ENCODE measurements around the gene RHEBL1. TPM values are rescaled to one million over a fixed set of nuclear protein-coding genes. Genes with fewer than 3 reads are reported as not detected.

The RHEBL1 gene
- total RNA-seq (2014; rRNA removed; shearing (Covaris generic)): 0.34 and 2.5 TPM in 2 replicates

DNA sequence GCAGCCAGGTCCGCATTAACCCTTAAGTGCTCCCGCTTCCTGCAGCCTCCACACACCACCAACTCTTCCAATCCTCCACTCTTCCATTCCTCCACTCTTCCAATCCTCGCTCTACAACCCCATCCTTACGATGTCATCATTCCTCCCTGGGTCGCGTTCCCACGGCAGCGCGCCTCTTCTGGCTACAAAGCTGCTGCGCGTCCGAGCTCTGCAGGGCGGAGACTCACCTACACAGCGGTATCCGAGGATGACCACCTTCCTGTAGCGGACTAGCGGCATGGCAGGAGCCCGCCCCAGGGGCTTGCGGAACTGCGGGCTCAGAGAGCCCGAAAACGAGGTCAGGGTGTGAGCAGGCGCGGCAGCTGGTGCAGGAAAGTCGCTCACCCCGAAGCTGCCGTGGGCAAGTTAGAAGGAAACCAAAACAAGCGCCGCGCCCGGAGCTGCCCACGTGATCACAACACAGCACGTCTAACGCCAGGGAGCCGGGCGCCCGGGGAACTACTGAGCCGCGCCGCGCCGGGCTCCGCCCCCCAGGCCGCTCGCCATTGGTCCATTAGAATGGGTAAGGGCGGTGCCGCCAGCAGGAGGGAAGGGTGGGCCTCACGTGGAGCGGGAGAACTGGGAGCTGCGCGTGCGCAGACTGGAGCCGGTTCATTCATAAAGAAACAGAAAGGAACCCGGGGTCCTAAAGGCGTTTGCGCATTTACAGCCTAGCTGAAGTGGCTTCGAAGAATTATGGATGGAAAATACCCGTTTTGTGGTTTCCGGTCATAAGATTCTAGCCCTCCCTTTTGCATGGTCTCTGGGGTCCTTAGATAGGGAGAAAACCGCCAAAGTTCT is at the start of gene RHEBL1:
RHEBL1 (minus strand) TSS at position 473 of the 840 bp plus-strand sequence; CDS start at position 279, 194 bp downstream.
- Histone ChIP-seq H3K36me3 (no peaks in the 10 kb centered on the region), H3K27ac (peak within 1 kb of the TSS; percentile 40), H3K27me3 (replicated peaks) (no peaks in the 10 kb centered on the region), H3K9me3 (replicated peaks) (no peaks in the 10 kb centered on the region), H3K4me3 (peak within 1 kb of the TSS; percentile 55), H3K4me1 (replicated peaks) (peaks cover 10% of the 10 kb centered on the region)
- peak; percentile 96 to 99 for DNase-seq (ENCODE audit: low read depth in 1 of 2, low spot score in 2 of 2)

GRCh38 chr12:49111206-49111605 is 41.4 kb upstream of the RHEBL1 start:
- Histone ChIP-seq H3K9me3 (replicated peaks) (no peaks in the 10 kb centered on the region), H3K4me1 (replicated peaks) (peaks cover 14% of the 10 kb centered on the region), H3K27me3 (replicated peaks) (no peaks in the 10 kb centered on the region), H3K27ac (peak overlapping the region; percentile 23; the same call in 1 of the 2 replicates), H3K36me3 (no peaks in the 10 kb centered on the region; the same call in 1 of the 2 replicates), H3K4me3 (peak overlapping the region; percentile 59)
- DNase-seq (ENCODE audit: low read depth in 1 of 2, low spot score in 2 of 2): no peak

DNA sequence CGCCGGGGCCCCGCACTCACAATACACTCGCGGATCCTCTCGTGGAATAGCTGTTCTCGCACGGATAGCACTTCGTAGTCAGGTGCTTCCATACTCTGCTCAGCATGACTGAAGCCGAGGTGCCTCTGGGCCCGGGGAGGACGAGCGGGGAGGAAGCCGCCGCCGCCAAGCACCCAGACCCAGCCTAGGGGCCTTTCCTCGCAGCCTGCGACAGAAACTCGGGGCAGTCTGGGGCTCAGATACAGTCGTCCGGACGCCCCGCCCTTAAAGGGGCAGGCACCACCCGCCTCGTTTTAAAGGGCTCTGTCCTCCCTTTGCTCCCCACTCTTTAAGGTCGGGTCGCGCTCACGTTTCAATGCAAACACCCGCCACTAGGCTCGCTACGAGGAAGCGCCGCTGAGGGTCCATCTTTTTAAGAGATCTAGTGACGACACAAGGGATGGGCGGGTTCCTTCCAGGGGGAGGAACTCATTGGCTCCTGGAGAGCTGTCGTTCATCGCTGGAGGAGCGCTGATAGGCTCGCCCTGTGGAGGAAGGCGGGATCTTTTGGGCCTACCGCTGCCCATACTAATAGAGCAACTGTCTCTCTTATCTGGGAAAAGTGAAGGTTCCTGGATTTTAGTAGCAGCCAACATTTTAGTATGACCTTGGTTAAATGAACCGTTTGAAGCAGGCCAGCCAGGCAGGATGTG is 40.8 kb upstream of the RHEBL1 start, which contains the start of gene LMBR1L:
LMBR1L (minus strand) TSS at position 384 of the 692 bp plus-strand sequence; CDS start at position 92, 292 bp downstream.
- Histone ChIP-seq H3K4me3 (peak within 1 kb of the TSS; percentile 59), H3K9me3 (replicated peaks) (no peaks in the 10 kb centered on the region), H3K36me3 (peaks cover under 1% of the 10 kb centered on the region), H3K27me3 (replicated peaks) (no peaks in the 10 kb centered on the region), H3K4me1 (replicated peaks) (peaks cover 17% of the 10 kb centered on the region), H3K27ac (peak within 1 kb of the TSS; percentile 23; the same call in 1 of the 2 replicates)
- DNase-seq (ENCODE audit: low read depth in 1 of 2, low spot score in 2 of 2): peak; percentile 97 to 98

DNA sequence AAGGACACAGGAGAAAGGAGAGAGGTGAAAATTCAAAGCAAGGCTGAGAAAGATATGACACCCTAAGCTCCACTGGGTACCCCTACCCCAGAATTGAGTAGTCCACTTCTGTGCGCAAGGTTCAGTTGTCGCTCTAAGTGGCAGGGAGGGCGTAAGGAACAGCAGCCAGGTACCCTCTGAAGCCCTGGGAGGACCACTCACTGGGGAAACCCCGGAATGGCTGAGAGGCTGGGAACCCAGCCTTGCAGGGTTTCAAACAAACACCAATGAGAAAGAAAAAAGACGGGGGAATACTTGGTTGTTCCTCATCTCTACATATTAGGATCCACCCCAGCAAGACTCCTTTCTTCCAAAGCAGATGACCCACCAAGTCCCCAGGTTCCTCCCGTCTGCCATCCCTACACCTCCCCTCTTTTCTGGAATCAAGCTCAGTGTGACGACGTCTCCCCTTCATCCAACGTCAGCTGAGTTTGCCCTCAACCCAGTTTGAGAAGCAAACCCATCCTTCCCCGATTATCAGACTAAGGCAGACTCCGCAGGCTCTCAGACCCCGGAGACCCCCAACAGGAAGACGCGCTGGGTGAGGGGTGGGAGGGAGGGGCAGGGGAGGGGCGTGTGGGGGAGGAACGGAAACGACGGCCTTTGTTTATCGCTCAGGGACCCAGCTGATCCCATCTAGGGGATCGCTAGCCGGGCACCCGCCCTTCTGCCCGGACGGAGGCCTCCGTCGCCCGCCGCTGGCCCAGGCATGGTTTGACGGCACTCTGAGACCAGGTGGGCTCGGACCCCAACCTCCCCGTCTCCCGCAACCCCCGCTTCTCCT is 40.1 kb upstream of the RHEBL1 start:
- no peak overlapping the region for H3K27ac ChIP-seq
- H3K4me3 ChIP-seq: peak overlapping the region; percentile 59
- H3K27me3 ChIP-seq (replicated peaks): no peaks in the 10 kb centered on the region
- no peak for DNase-seq (ENCODE audit: low read depth in 1 of 2, low spot score in 2 of 2)
- H3K9me3 ChIP-seq (replicated peaks): no peaks in the 10 kb centered on the region
- peaks cover 18% of the 10 kb centered on the region for H3K4me1 ChIP-seq (replicated peaks)
- peaks cover 8% of the 10 kb centered on the region for H3K36me3 ChIP-seq

DNA sequence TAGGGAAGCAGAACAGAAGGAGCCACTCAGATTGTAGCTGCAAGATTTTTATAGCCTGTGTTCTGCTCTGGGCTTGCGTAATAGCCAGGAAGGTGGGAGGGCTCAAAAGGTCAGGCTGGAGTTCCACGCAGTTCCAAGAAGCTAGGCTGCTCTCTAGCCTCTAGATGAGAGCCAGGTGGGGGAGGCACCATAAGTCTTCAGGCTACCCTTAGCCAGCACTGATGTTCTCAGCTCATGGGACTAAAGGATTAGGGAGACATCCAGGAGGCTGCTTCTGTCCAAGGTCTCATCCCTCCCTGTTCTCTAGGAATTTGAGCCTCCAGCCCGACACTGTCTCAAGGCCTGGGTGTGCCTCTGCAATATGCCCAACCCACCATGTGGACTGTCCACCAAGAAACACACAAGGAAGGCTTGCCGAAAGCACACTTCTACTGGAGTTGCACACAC is 39.2 kb upstream of the RHEBL1 start:
- DNase-seq (ENCODE audit: low read depth in 1 of 2, low spot score in 2 of 2): no peak
- H3K4me1 ChIP-seq (replicated peaks): peaks cover 18% of the 10 kb centered on the region
- no peaks in the 10 kb centered on the region for H3K27me3 ChIP-seq (replicated peaks)
- no peak overlapping the region for H3K27ac ChIP-seq
- H3K4me3 ChIP-seq: no peak overlapping the region
- peaks cover 13% of the 10 kb centered on the region for H3K36me3 ChIP-seq
- no peaks in the 10 kb centered on the region for H3K9me3 ChIP-seq (replicated peaks)

- Histone ChIP-seq H3K4me3 (no peak overlapping the region), H3K36me3 (peaks cover 27% of the 10 kb centered on the region), H3K4me1 (replicated peaks) (peaks cover 13% of the 10 kb centered on the region), H3K9me3 (replicated peaks) (no peaks in the 10 kb centered on the region), H3K27me3 (replicated peaks) (no peaks in the 10 kb centered on the region), H3K27ac (no peak overlapping the region)
- DNase-seq (ENCODE audit: low read depth in 1 of 2, low spot score in 2 of 2): no peak
Observed at GRCh38 chr12:49105504-49106084, 35.8 kb upstream of the RHEBL1 start.

DNA sequence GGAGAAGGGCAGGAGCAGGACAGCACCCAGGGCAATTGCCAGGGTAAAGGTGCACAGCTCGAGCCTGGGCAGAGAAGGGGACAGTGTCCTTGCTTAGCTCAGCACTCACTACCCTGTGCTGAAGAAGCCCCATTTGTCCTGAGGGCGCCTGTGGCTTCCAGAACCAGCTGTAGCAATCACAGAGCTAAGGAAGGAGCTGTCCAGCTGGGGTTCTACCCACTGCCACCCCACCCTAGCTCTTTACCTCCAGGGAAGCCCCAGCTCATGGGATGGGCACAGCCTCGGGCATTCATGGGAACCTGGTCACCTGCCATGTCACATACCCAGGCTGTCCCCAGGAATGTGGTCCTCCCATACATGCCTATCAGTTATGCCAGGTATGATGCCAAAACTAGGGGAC is 35.0 kb upstream of the RHEBL1 start:
- no peaks in the 10 kb centered on the region for H3K9me3 ChIP-seq (replicated peaks)
- no peaks in the 10 kb centered on the region for H3K27me3 ChIP-seq (replicated peaks)
- no peak for DNase-seq (ENCODE audit: low read depth in 1 of 2, low spot score in 2 of 2)
- H3K4me1 ChIP-seq (replicated peaks): peaks cover 12% of the 10 kb centered on the region
- H3K36me3 ChIP-seq: peaks cover 32% of the 10 kb centered on the region
- H3K27ac ChIP-seq: no peak overlapping the region
- H3K4me3 ChIP-seq: no peak overlapping the region

GRCh38 chr12:49100380-49100779 is 30.6 kb upstream of the RHEBL1 start:
- H3K4me1 ChIP-seq (replicated peaks): no peaks in the 10 kb centered on the region; the same call in 1 of the 2 replicates
- no peak for DNase-seq (ENCODE audit: low read depth in 1 of 2, low spot score in 2 of 2)
- H3K27me3 ChIP-seq (replicated peaks): peaks cover 3% of the 10 kb centered on the region; the same call in 1 of the 2 replicates
- peaks cover 41% of the 10 kb centered on the region for H3K36me3 ChIP-seq
- no peak overlapping the region for H3K4me3 ChIP-seq
- H3K27ac ChIP-seq: no peak overlapping the region
- no peaks in the 10 kb centered on the region for H3K9me3 ChIP-seq (replicated peaks)

GRCh38 chr12:49098703-49099102 is 28.9 kb upstream of the RHEBL1 start:
- H3K4me1 ChIP-seq (replicated peaks): peaks cover 7% of the 10 kb centered on the region
- no peak for DNase-seq (ENCODE audit: low read depth in 1 of 2, low spot score in 2 of 2)
- peaks cover 20% of the 10 kb centered on the region for H3K27me3 ChIP-seq (replicated peaks)
- H3K9me3 ChIP-seq (replicated peaks): no peaks in the 10 kb centered on the region
- H3K4me3 ChIP-seq: no peak overlapping the region
- peaks cover 29% of the 10 kb centered on the region for H3K36me3 ChIP-seq
- no peak overlapping the region for H3K27ac ChIP-seq

DNA sequence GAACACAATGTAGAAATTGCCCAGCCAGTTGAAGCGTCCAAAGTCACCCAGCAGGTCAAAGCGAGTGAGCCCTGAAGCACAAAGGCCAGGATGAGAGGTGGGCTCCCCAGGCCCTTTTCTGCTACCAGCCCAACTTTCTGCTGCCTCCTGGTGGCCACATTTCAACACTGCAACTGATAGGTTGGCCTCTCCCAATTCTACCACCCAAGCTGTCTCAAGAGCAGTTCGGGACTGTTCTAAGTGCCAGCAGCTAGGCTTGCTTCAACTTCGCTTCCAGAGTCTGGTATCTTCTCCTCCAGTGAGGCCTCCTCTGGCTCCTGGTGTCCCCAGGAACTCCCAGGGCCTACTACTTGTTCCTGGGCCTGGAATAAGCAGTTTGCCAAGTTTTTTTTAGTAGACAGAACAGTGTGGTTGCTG is 28.3 kb upstream of the RHEBL1 start:
- Histone ChIP-seq H3K27ac (no peak overlapping the region), H3K4me1 (replicated peaks) (peaks cover 7% of the 10 kb centered on the region), H3K4me3 (no peak overlapping the region), H3K9me3 (replicated peaks) (no peaks in the 10 kb centered on the region), H3K27me3 (replicated peaks) (peaks cover 26% of the 10 kb centered on the region), H3K36me3 (peaks cover 26% of the 10 kb centered on the region)
- DNase-seq (ENCODE audit: low read depth in 1 of 2, low spot score in 2 of 2): peak; percentile 32 to 54

- no peaks in the 10 kb centered on the region for H3K9me3 ChIP-seq (replicated peaks)
- DNase-seq (ENCODE audit: low read depth in 1 of 2, low spot score in 2 of 2): no peak
- peaks cover 33% of the 10 kb centered on the region for H3K27me3 ChIP-seq (replicated peaks)
- H3K27ac ChIP-seq: no peak overlapping the region
- peaks cover 26% of the 10 kb centered on the region for H3K36me3 ChIP-seq
- peaks cover 8% of the 10 kb centered on the region for H3K4me1 ChIP-seq (replicated peaks)
- no peak overlapping the region for H3K4me3 ChIP-seq
Observed at GRCh38 chr12:49097381-49097780, 27.6 kb upstream of the RHEBL1 start.

GRCh38 chr12:49094975-49095365 is 25.2 kb upstream of the RHEBL1 start:
- H3K27ac ChIP-seq: no peak overlapping the region
- peaks cover 14% of the 10 kb centered on the region for H3K36me3 ChIP-seq
- peaks cover 19% of the 10 kb centered on the region for H3K4me1 ChIP-seq (replicated peaks)
- H3K27me3 ChIP-seq (replicated peaks): peaks cover 55% of the 10 kb centered on the region
- H3K4me3 ChIP-seq: no peak overlapping the region
- no peaks in the 10 kb centered on the region for H3K9me3 ChIP-seq (replicated peaks)
- DNase-seq (ENCODE audit: low read depth in 1 of 2, low spot score in 2 of 2): no peak
